ENCODE results near the gene TP53RK.

Gene TP53RK

GRCh38 chr20:46663531-46663930, 25.7 kb downstream of the TP53RK start:
- no peak for TF ChIP-seq RARB (CRISPR knock-in tag; IDR thresholded peaks at IDR 0.05)
- TF ChIP-seq BACH2 (CRISPR knock-in tag; IDR thresholded peaks at IDR 0.05; ENCODE audit: borderline replicate concordance) = no peak
- TF ChIP-seq ZNF565 (CRISPR knock-in tag; conservative IDR thresholded peaks at IDR 0.05; ENCODE audit: low read depth) = no peak
- no peak for TF ChIP-seq PATZ1 (CRISPR knock-in tag; IDR thresholded peaks at IDR 0.05; ENCODE audit: borderline replicate concordance)
- no peak for TF ChIP-seq OSR1 (CRISPR knock-in tag; IDR thresholded peaks at IDR 0.05)
- TF ChIP-seq ZFP3 (CRISPR knock-in tag; IDR thresholded peaks at IDR 0.05) = no peak
- no peak for TF ChIP-seq ZNF8 (CRISPR knock-in tag; IDR thresholded peaks at IDR 0.05)
- ATAC-seq = no peak

- no peak for ATAC-seq
- TF ChIP-seq ISL1 (CRISPR knock-in tag; IDR thresholded peaks at IDR 0.05) (no peak), BACH2 (CRISPR knock-in tag; IDR thresholded peaks at IDR 0.05; ENCODE audit: borderline replicate concordance) (no peak), GLIS3 (CRISPR knock-in tag; IDR thresholded peaks at IDR 0.05) (no peak), TCF4 (CRISPR knock-in tag; IDR thresholded peaks at IDR 0.05; ENCODE audit: borderline replicate concordance) (no peak), PPARA (CRISPR knock-in tag; IDR thresholded peaks at IDR 0.05; ENCODE audit: borderline replicate concordance) (no peak), OSR1 (CRISPR knock-in tag; IDR thresholded peaks at IDR 0.05) (no peak), CSDC2 (CRISPR knock-in tag; IDR thresholded peaks at IDR 0.05) (no peak), ZNF565 (CRISPR knock-in tag; conservative IDR thresholded peaks at IDR 0.05; ENCODE audit: low read depth) (no peak), ZNF8 (CRISPR knock-in tag; IDR thresholded peaks at IDR 0.05) (no peak), ESRRG (CRISPR knock-in tag; IDR thresholded peaks at IDR 0.05) (no peak), SNAI2 (CRISPR knock-in tag; IDR thresholded peaks at IDR 0.05) (no peak), ZFP30 (CRISPR knock-in tag; IDR thresholded peaks at IDR 0.05) (no peak), PATZ1 (CRISPR knock-in tag; IDR thresholded peaks at IDR 0.05; ENCODE audit: borderline replicate concordance) (no peak), CSRNP3 (CRISPR knock-in tag; IDR thresholded peaks at IDR 0.05) (no peak), TSHZ2 (CRISPR knock-in tag; IDR thresholded peaks at IDR 0.05) (no peak), ZFP3 (CRISPR knock-in tag; IDR thresholded peaks at IDR 0.05) (no peak)
Observed at GRCh38 chr20:46661659-46662058, 27.6 kb downstream of the TP53RK start.

- TF ChIP-seq ESRRG (CRISPR knock-in tag; IDR thresholded peaks at IDR 0.05) (no peak), ISL1 (CRISPR knock-in tag; IDR thresholded peaks at IDR 0.05) (no peak), TOX (CRISPR knock-in tag; IDR thresholded peaks at IDR 0.05; ENCODE audit: borderline replicate concordance) (no peak), ZNF565 (CRISPR knock-in tag; conservative IDR thresholded peaks at IDR 0.05; ENCODE audit: low read depth) (no peak), OSR1 (CRISPR knock-in tag; IDR thresholded peaks at IDR 0.05) (no peak), PATZ1 (CRISPR knock-in tag; IDR thresholded peaks at IDR 0.05; ENCODE audit: borderline replicate concordance) (no peak), ZFP30 (CRISPR knock-in tag; IDR thresholded peaks at IDR 0.05) (no peak), BACH2 (CRISPR knock-in tag; IDR thresholded peaks at IDR 0.05; ENCODE audit: borderline replicate concordance) (no peak)
- ATAC-seq = no peak
Observed at GRCh38 chr20:46660487-46660886, 28.8 kb downstream of the TP53RK start.
